ENCODE results near the gene ASXL3.

ASXL3 gene

DNA sequence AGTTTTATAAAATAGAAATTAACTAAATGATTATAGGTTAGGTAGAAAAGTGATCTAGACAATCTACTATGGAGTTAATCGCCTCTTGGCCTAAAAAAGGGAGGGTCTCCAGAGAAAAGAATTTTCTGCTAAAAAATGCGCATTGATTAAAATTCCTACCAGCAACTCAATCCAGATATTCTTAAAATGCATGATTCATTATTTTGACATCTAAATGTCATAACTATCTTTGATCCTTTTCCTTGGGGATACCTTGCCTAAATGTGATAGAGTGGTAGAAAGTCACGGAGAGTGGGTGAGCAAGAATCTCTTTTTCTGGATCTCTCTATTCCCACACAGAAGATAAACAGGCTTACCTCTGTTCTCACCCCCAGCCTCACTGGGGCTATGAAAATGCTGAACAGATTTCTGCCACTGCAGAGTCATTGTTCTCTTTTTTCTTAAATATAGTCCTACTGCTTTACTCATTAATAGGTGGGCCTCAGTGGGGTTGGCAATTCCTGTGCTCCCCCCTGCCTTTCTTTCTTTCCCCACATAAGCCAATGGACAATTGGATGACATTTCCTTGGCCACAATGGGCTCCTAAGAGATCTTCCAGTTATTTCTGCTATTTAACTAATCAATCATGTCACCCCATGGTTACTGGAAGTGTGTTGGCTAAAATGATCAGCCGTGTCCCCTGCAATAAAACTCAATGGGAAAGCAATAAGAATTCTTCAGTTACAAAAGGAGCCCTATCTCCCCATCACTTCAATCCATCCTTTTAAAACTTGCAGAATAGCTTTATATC, 5.8 kb upstream of the ASXL3 start:
- TF ChIP-seq JUND (IDR thresholded peaks at IDR 0.05; ENCODE audit: low read depth), result no peak
- no peak for DNase-seq (ENCODE audit: low read depth in 1 of 2, low spot score in 1 of 2)
- in situ Hi-C loops (cut with HindIII; ENCODE audit: low pct_unique_long_range_greater_than_20kb, low sequenced_read_pairs), result no loop called here

DNA sequence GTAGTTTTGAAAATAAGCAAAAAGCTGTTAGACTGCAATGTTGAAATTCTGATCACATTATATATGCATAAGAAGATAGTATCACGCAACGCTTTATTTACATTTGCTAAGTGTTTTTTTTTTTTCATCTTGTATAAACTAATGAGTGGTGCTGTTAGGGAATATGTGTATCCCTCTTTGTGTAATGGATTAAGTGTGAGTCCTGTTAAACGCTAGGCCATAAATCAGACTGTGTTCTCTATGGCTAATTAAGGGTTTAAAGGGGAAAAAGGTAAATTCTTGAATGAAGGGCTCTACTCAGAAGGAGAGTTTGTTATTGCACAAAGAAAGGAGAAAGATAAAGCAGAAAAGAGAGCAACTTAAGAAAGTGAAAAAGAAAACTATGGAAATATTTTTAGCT, 4.8 kb upstream of the ASXL3 start:
- TF ChIP-seq JUND (IDR thresholded peaks at IDR 0.05; ENCODE audit: low read depth), result no peak
- no peak for DNase-seq (ENCODE audit: low read depth in 1 of 2, low spot score in 1 of 2)
- in situ Hi-C loops (cut with HindIII; ENCODE audit: low pct_unique_long_range_greater_than_20kb, low sequenced_read_pairs), result no loop called here

DNA sequence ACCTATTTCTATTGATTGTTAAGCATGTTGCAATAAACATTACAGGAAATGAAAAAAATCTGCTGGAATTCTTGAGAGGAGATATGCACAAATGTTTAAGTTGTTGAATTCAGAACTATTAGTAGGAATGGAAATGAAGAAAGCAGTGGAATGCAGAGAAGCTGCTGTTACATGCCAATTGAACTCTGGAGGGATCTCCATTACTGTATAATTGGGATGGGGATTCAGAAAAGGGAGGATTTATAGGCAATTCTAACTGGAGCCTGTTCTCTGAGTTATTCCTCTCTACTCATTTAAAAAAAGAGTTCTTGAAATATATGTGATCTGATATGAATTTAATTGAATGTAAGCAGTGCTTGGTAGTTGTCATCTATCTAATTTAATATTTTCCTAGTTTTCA, 2.6 kb upstream of the ASXL3 start:
- no peak for DNase-seq (ENCODE audit: low read depth in 1 of 2, low spot score in 1 of 2)
- TF ChIP-seq JUND (IDR thresholded peaks at IDR 0.05; ENCODE audit: low read depth), result no peak
- in situ Hi-C loops (cut with HindIII; ENCODE audit: low pct_unique_long_range_greater_than_20kb, low sequenced_read_pairs), result no loop called here

DNA sequence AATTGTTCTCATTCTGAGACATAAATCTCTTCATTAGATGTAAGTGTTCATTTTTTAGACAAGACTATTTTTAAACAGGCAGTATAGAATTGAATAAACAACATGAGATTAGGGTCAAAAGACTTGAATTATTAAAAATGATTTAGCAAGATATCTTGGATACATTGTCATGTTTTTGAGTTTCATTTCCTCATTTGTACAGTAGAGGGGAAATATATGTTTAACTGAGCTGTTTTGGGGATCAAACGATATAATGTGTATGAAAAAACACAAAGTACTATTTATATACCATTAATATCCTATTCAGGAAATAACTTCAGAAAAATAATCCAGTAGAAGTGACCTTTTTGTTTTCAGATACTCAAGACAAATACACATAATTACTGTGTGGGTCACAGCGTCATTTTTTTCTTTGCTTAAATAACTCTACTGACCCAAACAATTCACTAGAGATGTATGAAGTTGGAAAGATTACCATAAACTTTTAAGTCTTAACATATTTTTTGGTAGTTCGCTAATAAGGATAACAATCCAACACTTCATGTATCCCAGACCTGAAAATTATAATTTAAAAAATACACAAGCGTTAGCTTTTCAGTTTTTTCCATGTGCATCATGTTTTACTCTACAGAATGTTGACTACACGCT, 896 bp upstream of the ASXL3 start:
- in situ Hi-C loops (cut with HindIII; ENCODE audit: low pct_unique_long_range_greater_than_20kb, low sequenced_read_pairs), result no loop called here
- DNase-seq (ENCODE audit: low read depth in 1 of 2, low spot score in 1 of 2), result no peak
- TF ChIP-seq JUND (IDR thresholded peaks at IDR 0.05; ENCODE audit: low read depth), result no peak

DNA sequence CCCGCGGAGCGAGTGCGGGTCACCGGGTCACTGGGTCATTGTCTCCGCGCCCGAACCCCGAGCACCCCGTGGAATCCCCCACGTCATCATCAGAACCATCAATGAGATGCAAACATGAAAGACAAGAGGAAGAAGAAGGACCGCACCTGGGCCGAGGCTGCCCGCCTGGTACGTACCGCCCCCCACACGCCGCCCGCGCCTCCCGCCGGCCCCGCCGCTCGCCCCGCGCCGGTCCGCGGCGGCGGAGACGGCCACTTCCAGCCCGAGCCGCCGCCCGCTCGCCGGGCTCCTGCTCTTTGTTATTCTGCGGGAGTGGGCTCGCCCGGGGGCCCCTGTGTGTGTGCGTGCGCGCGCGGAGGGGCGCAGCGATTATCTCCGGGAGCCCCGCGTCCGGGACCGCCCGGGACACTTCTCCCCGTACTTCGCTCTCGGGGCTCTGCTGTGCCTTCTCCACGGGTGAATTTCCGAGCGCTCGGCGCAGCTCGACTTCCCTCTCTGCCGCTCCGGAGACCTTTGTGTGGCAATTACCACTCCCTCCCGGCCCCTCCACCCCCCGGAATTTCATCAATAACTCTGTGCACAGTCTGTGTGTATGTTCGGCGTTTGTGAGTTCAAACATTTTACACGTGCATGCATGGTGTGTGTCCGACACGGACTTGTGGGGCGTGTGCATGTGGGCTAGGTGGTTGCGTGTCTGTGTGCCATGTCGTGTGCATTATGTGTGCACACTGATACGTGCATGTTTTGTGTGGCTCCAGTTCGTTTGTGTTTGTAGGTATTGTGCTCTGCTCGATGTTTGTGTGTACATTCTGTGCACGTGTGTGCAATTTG, 714 bp downstream of the ASXL3 start:
- TF ChIP-seq JUND (IDR thresholded peaks at IDR 0.05; ENCODE audit: low read depth), result no peak
- DNase-seq (ENCODE audit: low read depth in 1 of 2, low spot score in 1 of 2), result no peak
- in situ Hi-C loops (cut with HindIII; ENCODE audit: low pct_unique_long_range_greater_than_20kb, low sequenced_read_pairs), result no loop called here

DNA sequence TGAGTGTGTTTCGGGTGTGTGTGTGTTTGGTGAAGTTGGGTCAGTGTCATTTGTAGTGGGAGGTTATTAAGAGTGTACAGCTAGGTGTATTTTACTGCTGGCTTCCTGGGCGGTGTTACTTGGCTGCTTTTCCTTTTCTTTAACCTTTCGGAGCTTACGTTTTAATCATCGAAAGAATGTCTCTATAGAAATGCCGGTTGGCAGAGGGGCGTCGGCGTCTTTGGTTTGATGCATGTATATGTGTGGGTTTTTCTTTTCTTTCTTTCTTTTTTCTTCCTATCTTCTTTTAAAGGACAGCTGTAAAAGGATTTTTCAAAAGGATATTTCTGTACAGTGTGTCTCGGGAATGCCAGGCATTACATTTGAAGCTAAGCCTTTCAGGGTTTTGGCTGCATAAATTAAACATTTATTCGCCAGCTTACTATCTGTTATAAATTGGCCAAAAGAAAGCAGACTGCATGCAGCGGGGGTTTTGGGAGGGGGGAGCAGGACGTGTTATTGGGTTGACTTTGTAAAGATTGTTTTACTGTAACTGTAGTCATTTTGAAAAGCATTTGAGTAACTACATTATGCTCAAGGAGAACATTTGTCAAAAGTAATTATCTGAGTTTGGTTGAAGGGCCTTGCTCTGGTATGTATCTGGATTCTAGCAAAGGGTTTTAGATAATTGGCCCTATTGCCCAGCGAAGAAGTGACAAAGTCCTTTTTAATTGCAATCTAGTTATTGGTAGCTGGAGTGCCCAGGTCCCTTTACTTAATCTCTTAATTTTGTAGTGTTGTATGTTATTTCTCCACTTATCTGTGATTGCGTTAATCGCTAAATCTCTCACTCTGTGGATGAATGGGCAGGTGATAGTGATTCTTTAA, 1.6 kb downstream of the ASXL3 start:
- no peak for DNase-seq (ENCODE audit: low read depth in 1 of 2, low spot score in 1 of 2)
- in situ Hi-C loops (cut with HindIII; ENCODE audit: low pct_unique_long_range_greater_than_20kb, low sequenced_read_pairs), result no loop called here
- no peak for TF ChIP-seq JUND (IDR thresholded peaks at IDR 0.05; ENCODE audit: low read depth)

DNA sequence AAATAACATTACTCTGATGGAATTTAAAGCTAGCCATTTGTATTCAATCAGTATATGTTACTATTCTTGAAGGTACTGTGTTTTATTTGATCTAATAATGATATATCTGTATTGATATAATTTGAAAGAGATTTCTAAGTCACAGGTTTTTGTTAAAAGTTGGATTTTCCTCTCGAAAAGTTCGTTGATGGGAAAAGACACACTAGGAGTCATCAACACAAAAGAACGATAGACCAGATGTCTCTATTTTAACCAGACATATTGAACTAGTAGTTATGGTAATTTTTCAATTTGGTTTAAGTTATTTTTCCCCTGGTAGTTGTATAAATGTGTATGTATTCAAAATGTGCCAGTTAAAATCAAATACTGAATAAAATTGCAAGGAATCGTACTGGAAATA, 2.5 kb downstream of the ASXL3 start:
- DNase-seq (ENCODE audit: low read depth in 1 of 2, low spot score in 1 of 2), result no peak
- TF ChIP-seq JUND (IDR thresholded peaks at IDR 0.05; ENCODE audit: low read depth), result no peak
- in situ Hi-C loops (cut with HindIII; ENCODE audit: low pct_unique_long_range_greater_than_20kb, low sequenced_read_pairs), result no loop called here

DNA sequence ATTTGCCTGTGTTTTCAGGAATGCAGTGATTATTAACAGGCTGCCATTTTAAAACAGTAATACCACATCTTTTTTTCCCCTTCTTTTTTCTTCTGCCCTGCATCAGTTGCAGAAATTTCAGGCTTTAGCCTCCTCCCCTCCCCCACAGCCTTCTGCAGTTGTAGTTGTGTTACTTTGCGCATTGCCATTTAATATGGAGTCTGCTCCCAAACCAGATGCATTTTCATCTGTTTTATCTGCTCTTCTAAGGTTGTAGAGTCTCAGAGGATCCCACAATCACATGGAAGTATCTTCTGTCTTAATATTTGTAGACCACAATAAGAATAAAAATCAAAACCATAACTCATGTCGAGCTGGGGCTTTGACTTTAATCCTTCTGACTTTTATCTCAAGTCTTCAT, 3.8 kb downstream of the ASXL3 start:
- no peak for TF ChIP-seq JUND (IDR thresholded peaks at IDR 0.05; ENCODE audit: low read depth)
- in situ Hi-C loops (cut with HindIII; ENCODE audit: low pct_unique_long_range_greater_than_20kb, low sequenced_read_pairs), result no loop called here
- no peak for DNase-seq (ENCODE audit: low read depth in 1 of 2, low spot score in 1 of 2)

DNA sequence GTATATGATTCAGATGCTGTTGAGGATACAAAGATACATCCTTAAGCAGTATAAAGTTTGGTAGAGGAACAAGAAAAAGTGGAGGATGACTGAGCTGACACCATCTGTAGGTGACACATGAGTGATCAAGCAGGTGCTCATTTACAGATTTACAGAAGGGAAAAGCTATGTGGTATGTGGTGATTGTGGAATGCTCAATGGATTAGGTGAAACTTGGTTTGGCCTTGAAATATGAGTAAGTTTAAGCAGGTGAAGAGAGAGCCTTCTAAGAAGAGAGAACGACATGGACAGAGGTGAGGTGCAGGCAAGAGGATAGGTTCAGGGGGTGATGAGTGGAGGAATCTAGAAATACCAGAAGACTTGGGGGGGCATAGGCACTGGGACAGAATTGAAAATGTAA, 5.9 kb downstream of the ASXL3 start:
- in situ Hi-C loops (cut with HindIII; ENCODE audit: low pct_unique_long_range_greater_than_20kb, low sequenced_read_pairs), result no loop called here
- no peak for TF ChIP-seq JUND (IDR thresholded peaks at IDR 0.05; ENCODE audit: low read depth)
- DNase-seq (ENCODE audit: low read depth in 1 of 2, low spot score in 1 of 2), result no peak

DNA sequence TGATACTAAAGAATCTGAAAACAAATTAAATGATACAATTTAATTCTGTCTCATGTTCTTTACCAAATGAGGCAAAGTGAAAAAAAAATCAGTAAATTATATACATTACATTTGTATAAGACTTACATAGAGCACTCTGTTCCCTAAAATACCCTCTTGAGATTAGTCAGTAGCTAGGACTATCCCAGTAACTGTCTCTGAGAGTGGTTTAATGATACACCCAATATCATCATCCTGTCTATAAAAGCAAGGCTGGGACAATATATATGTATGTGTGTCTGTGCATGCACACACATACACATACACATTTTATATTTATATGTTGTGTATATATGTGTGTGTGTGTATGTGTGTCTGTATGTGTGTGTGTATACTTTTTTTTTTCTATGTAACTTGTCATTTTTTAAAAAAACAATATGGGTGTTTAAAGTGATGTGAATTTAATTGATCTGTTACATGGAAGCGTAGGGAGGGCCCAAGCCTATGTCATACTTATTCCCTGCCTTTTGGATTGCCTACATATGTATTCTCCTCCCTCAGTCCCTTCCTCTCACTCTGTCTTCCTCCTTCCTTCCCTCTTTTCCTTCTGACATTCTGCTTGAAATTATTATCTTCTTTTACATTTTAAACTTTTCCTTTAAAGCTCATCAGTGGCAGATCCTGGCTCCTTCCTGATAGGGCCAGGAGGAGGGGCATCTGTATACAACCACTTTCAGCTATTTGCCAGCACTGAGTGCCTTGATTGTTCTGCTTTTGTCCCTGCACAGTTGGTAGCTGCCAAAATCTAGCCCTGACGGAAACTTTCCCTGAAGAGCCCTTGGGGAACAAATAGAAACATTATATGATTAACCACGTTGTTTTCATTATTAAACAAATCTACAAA, 6.8 kb downstream of the ASXL3 start:
- TF ChIP-seq JUND (IDR thresholded peaks at IDR 0.05; ENCODE audit: low read depth), result no peak
- no peak for DNase-seq (ENCODE audit: low read depth in 1 of 2, low spot score in 1 of 2)
- in situ Hi-C loops (cut with HindIII; ENCODE audit: low pct_unique_long_range_greater_than_20kb, low sequenced_read_pairs), result no loop called here

DNA sequence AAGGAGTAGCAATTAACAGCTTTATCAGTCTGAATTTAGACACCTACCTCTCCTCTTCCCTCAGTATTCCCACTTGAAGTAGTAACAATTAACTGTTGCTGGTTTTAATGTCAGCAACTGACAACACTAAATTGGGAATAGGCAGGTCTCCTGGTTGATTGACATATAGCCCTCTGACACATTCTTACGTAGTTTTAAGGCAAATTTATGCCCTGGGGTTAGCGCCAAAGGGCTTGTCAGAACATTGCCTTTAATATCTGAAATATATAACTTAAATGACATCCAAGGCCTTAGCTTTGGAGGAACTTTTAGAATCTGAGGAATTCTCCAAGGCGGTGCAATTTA, 7.4 kb downstream of the ASXL3 start:
- in situ Hi-C loops (cut with HindIII; ENCODE audit: low pct_unique_long_range_greater_than_20kb, low sequenced_read_pairs), result no loop called here
- no peak for DNase-seq (ENCODE audit: low read depth in 1 of 2, low spot score in 1 of 2)
- TF ChIP-seq JUND (IDR thresholded peaks at IDR 0.05; ENCODE audit: low read depth), result no peak

Measured in T47D (cell line).